ENCODE measurements around the gene DPPA5.
"Not testable (repeated sequence)": the region's sequence is repeated elsewhere in the genome, so short reads cannot be mapped to it uniquely, and the experiment has no call there.

The DPPA5 gene, protein sequence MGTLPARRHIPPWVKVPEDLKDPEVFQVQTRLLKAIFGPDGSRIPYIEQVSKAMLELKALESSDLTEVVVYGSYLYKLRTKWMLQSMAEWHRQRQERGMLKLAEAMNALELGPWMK

DNA sequence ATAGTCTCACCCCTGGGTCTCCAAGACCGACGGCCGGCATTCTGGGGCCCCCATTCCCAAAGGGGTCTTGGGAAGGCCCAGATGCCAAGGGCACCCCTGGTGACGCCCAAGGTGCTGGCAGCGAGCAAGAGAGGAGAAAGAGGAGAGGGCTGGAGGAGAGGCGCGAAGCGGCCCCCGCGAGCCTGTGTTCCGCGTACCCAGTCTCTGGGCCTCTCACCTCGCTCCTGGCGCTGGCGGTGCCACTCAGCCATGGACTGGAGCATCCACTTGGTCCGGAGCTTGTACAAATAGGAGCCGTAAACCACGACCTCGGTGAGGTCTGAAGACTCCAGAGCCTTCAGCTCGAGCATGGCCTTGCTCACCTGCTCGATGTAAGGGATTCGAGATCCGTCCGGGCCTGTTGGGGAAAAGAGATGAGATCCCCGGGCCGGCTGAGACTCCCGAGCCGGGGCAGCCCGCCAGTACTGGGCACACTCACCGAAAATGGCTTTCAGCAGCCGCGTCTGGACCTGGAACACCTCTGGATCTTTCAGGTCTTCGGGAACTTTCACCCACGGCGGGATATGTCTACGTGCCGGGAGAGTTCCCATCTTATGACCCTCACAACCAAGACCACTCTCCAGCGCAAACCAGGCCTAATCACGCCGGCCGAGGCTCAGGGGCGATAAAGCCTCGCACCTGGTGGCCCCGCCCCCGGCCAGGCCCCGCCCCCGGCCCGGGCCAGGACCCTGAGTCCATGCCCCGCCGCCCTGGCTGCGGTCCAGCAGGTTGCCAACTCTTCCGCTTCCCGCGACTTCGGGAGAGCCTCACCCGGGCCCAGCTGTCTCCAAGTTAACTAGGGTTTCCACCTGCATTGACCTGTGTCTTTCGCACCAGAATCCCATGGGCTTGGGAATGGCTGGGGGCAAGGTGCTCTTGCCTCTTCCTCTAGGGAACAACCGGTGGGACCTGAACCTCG, at the start of gene DPPA5:
TSS of gene DPPA5 (minus strand) at position 641 of the 958 bp plus-strand sequence. CDS start at position 590, 51 bp downstream.
- in situ Hi-C loops (cut with HindIII; ENCODE audit: low sequenced_read_pairs), result no loop called here

DNA sequence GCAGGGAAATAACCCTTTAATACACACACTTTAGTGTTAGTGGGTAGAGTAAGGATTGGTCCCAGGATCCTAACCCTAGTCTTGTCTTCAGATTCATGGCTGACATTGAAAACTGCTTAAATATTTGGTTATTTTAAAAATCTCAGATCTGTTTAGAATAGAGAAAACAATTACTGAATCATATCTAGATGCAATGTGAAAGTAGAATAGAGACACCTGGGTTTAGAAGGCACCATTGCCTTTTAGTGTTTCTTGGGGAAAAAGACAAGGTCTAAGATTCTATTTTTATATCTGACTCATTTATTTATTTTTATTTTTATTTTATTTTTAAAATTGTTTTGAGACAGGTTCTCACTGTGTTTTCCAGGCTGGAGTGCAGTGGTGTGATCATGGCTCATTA, 46.6 kb upstream of the DPPA5 start:
- in situ Hi-C loops (cut with HindIII; ENCODE audit: low sequenced_read_pairs), result no loop called here

DNA sequence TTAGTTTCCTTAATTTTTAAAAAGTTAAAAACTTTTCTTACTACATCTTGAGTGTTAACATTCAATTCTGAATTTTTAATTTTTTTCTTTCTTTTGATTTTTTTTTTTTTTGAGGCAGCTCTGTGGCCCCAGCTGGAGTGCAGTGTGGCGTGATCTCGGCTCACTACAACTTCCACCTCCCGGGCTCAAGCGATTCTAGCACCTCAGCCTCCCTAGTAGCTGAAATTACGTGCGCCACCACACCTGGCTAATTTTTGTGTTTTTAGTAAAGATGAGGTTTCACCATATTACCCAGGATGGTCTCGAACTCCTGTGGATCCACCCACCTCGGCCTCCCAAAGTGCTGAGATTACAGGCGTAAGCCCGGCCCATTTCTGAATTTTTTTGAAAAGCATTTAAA, 41.8 kb upstream of the DPPA5 start:
- in situ Hi-C loops (cut with HindIII; ENCODE audit: low sequenced_read_pairs), result no loop called here

DNA sequence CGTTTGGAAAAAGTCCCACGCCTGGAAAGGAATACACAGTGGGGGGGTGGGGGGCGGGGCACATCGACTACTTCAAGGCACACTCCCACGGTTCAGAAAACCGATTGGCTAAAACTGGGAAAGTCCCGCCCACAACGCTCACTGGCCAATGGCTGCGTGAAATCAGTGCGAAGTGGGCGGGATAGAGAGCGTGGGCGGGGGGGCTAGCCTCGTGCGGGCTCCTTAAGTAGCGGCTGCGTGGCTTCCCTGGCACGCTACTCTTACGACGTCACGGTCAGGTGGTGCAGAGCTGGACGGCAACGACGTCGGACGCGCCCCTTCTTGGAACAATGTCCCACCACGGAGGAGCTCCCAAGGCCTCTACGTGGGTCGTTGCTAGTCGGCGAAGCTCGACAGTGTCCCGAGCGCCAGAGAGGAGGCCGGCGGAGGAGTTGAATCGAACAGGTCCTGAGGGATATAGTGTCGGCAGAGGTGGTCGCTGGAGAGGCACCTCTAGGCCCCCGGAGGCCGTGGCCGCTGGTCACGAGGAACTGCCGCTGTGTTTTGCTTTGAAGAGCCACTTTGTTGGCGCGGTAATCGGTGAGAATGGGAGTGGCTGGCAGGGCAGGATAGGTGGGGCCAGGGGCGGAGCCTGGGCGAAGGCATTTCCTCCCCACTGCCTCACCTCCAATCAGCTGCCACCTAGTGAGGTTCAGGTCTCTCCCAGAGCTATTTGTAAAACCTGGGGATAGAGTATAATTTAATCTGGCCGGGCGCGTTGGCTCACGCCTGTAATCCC, 40.7 kb upstream of the DPPA5 start, which contains the start of gene DDX43:
TSS of gene DDX43 (plus strand) at position 252 of the 778 bp plus-strand sequence. CDS start at position 330, 78 bp downstream.
- in situ Hi-C loops (cut with HindIII; ENCODE audit: low sequenced_read_pairs), result no loop called here

DNA sequence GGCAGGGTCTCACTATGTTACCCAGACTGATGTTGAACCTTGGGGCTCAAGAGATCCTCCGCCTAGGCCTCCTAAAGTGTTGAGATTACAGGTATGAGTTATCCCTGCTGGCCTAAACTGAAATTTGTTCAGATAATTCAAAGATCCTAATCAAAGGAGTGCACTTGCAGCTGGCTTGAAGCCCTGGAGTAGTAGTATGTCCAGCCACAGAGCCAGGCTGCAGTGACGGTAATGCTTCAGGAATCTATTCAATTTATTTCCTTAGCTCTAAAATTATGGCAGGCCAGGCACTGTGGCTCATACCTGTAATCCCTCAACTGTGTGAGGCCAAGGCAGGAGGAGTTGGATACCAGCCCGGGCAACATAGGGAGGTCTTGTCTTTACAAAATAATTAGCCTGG, 39.2 kb upstream of the DPPA5 start:
- in situ Hi-C loops (cut with HindIII; ENCODE audit: low sequenced_read_pairs), result no loop called here

DNA sequence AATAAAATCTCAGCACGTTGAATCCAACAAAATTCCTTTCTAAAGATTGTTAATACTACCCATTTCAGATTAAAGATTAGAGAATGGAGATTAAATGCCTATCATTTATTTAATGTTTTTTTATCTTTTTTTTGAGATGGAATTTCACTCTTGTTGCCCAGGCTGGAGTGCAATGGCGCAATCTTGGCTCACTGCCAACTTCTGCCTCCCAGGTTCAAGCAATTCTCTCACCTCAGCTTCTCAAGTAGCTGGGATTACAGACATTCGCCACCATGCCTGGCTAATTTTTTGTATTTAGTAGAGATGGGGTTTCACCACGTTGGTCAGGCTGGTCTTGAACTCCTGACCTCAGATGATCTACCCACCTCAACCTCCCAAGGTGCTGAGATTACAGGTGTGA, 38.1 kb upstream of the DPPA5 start:
- in situ Hi-C loops (cut with HindIII; ENCODE audit: low sequenced_read_pairs), result not testable (repeated sequence)

DNA sequence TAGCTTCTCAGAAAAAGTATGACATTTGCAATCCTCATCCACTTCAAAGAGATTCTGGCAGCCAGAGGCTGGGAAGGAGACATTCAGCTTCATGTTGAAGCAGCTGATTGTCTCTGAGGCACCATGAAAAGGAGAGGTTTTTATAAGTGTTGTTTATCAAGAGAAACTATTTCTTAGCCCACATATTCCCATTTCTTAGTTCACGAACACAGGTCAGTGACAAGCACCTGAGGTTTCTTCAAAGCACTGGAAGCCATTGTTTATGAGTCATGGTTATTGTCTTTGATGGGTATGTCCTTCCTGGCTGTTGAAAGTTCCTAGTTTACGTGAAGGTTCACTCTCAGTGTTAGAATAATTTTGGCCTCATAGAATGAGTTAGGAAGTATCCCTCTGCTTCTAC, 37.6 kb upstream of the DPPA5 start:
- in situ Hi-C loops (cut with HindIII; ENCODE audit: low sequenced_read_pairs), result no loop called here

DNA sequence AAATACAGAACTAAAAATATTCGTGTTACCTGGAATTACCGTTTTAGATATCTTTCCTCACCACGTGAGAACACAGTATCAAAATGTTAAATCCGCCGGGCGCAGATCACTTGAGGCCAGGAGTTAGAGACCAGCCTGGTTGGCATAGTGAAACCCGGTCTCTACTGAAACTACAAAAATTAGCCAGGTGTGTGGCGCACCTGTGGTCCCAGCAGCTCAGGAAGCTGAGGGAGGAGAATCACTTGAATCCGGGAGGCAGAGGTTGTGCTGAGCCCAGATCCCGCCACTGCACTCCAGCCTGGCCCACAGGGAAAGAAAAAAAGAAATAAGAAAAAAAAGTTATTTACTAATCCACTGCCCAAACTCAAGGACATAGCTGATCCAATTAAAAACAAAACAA, 35.8 kb upstream of the DPPA5 start:
- in situ Hi-C loops (cut with HindIII; ENCODE audit: low sequenced_read_pairs), result no loop called here

DNA sequence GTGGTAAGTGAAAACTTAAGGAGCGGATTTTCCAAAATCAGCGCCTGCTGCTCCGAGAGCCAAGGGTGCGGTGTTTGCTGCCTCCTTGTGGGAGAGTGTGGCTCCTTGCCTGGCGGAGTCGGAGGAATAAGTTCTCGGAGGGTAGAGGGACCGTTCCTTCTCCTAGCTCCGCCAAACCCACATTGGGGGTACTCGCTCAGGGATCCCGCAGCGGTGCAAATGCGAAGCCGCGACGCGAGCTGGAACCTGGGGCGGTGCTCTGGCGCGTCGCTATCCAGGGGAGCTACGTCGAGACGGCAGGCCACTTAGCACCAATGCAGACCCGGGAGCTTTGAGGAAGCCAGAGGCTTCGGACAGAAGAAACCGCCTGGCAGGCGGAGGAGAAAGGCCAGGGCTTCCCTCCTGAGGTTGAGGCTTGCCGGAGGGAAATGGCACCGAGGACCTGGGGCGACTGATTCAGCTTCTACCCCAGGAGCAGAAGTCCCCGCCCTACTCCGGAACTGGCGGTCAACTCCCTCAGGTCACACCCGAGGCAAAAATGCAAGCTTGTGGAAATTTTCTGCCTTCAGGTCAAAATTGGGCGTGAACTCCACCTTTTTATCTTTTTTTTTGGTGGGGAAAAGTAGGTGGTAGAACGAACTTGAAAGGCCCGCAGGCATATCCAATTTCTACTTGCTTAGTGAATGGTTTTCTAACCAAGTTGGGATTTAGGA, 34.9 kb upstream of the DPPA5 start:
- in situ Hi-C loops (cut with HindIII; ENCODE audit: low sequenced_read_pairs), result no loop called here

DNA sequence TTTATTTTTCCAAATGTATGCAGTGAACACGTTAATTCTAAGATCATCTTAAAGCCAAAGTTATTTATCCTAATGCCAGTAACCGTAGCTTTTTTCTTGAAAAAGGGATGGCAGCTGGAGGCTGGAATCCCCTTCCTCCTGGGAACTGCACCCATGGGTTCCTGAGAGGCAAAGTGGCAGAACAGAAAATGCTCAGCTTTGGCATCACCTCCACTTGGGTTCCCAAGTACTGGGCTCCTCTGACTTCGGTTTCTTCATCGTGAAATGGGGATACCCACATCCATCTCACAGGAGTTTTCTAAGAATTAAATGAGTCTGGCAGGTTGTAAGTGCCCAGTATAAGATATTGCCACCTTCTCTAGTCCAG, 34.3 kb upstream of the DPPA5 start:
- in situ Hi-C loops (cut with HindIII; ENCODE audit: low sequenced_read_pairs), result no loop called here

DNA sequence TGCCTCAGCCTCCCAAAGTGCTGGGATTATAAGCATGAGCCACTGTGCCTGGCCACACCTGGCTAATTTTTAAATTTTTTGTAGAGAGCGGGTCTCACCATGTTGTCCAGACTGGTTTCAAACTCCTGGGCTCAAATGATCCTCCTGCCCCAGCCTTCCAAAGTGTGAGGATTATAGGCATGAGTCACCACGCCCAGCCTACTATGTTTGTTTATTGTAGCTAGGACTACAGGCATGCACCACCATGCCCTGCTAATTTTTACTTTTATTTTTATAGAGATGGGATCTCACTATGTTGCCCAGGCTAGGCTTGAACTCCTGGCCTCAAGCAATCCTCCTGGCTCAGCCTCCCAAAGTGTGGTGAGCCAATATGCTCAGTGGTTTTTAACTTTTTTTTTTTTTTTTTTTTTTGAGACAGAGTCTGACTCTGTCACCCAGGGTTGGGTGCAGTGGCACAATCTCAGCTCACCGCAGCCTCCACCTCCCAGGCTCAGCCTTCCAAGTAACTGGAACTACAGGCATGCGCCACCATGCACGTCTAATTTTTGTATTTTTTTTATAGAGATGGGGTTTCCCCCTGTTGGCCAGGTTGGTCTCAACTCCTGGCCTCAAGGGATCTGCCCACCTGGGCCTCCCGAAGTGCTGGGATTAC, 28.5 kb upstream of the DPPA5 start:
- in situ Hi-C loops (cut with HindIII; ENCODE audit: low sequenced_read_pairs), result no loop called here

DNA sequence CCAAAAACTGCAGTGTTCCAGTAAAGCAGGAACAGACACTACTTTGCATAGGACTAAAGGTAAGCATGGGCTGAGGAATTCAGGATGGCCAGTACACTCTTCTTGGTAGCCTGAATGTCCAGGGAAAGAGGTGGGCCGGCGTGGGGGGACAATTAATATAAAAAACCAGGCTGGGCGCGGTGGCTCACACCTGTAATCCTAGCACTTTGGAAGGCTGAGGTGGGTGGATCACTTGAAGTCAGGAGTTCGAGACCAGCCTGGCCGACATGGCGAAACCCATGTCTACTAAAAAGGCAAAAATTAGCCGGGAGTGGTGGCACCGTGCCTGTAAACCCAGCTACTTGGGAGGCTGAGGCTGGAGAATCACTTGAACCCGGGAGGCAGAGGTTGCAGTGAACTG, 27.5 kb upstream of the DPPA5 start:
- in situ Hi-C loops (cut with HindIII; ENCODE audit: low sequenced_read_pairs), result not testable (repeated sequence)

DNA sequence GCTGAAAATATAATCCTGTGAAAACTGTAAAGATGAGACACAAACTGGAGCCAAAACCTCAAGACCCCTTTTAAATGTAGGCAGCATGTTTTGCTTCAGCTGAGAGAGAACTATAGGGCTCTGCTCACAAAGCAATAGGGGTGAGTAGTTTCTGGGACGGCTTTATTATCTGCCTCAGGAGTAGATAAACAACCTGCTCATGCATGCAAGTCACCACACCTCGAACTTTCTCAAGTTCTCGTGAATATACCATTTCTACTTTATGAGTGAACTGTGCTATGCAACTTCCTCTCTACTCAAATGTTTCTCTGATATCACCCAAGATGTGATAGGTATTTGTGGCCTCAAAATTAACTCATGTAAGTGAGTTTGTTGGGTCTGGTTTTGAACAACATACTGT, 23.1 kb upstream of the DPPA5 start:
- in situ Hi-C loops (cut with HindIII; ENCODE audit: low sequenced_read_pairs), result no loop called here

DNA sequence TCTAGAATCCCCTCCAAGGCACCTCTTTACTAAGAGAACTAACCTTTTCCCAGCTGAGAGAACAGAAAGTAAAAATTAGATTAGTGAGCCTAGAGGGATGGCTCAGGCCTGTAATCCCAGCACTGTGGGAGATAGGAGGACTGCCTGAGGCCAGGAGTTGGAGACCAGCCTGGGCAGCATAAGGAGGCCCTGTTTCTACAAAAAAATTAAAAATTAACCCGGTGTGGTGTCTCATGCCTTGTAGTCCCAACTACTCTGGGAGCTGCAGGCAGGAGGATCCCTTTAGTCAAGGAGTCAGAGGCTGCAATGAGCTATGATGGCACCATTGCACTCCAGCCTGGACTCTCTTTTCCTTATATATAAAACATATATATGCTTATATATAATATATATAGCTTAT, 21.1 kb upstream of the DPPA5 start:
- in situ Hi-C loops (cut with HindIII; ENCODE audit: low sequenced_read_pairs), result no loop called here

DNA sequence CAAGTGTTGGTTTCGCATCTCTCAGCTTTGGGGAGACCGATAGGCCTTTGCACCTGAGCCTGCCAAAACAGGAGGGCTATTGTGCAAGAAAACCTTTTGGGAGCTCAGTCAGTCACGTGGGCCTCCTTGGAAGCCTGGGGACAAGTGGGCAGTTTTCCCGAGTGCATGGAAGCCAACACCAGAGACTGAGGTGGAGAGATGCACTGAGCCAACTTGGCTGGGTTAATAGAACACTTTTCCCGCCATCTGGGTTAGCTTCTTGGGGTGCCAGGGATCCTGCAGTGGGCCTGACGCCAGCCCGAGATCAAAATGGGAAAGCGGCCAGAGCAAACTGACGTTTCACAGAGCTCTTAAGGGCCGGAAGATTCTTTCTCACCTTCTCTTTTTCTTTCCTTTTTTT, 18.4 kb upstream of the DPPA5 start:
- in situ Hi-C loops (cut with HindIII; ENCODE audit: low sequenced_read_pairs), result no loop called here

DNA sequence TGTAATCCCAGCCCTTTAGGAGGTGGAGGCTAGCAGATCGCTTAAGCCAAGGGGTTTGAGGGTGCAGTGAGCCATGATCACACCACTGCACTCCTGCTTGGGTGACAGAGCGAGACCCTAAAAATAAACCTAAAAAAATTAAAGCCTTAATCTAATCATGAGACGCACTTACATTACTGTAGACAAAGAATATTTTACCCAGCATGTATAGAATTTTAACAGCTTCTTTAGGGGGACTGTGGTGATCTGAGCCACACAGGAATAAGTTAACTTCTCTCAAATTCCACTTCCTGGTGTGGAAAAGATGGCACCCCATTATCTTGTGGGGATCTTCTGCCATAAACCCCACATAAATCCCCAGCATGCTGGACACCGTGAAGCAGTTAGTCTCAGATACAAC, 17.9 kb upstream of the DPPA5 start:
- in situ Hi-C loops (cut with HindIII; ENCODE audit: low sequenced_read_pairs), result no loop called here

DNA sequence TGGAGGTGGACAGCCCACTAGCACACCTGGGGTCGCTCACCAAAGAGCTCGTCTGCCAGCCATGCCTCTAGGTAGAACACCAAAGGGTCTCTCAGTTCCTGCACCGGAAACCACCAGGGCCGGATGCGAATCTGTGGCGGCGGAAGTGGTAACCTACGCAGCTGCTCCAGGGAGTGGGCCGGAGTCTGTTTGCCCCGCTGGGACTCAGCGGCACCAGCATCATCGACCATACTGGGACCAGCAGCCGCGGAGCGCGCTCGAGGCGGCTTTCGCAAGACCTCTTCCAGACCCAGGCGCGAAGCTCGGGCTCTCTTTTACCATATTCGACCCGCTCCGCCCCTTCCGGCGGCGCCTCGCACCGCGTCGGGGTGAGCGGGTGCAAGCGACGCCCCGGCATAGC, 15.5 kb upstream of the DPPA5 start, which contains the start of gene OOEP:
TSS of gene OOEP (minus strand) at position 335 of the 400 bp plus-strand sequence. CDS start at position 230, 105 bp downstream.
- in situ Hi-C loops (cut with HindIII; ENCODE audit: low sequenced_read_pairs), result no loop called here

DNA sequence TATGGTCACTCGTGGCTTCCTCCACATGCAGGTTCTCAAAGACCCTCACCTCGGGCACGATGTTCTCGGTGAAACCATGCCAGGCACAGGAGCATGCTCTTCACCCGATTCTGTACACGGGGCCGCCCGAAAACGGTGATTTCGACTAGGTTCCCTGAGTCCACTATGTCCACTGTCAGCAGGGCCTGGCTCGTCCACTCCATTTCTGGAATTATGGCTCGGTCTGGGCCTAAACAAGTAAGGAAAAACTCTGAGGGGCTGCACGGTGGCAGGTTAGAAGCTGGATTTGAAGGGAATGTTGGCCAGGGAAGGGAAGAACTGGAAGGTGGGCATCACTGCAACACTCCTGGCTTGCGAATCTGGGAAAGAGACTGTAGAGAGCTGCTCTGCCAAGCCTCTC, 15.1 kb upstream of the DPPA5 start:
- in situ Hi-C loops (cut with HindIII; ENCODE audit: low sequenced_read_pairs), result no loop called here

DNA sequence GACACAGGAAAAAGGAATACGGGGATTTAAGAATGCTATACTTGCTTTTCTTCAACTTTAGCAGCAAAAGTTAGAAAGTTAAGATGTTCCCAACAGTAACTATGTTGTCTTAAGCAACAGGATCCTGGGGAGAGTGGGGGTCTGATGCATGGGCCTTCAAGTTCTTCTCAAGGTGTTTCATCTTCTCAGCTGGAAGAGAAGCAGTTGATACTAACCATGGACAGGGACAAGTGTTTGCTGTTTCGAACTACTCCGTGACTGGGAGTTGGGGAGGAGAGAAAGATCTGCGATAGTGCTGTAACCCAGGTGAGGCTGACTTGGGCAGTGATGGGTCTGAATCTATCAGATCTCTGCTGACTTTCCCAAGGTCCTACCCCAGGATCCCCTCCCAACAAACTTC, 14.6 kb upstream of the DPPA5 start:
- in situ Hi-C loops (cut with HindIII; ENCODE audit: low sequenced_read_pairs), result no loop called here

DNA sequence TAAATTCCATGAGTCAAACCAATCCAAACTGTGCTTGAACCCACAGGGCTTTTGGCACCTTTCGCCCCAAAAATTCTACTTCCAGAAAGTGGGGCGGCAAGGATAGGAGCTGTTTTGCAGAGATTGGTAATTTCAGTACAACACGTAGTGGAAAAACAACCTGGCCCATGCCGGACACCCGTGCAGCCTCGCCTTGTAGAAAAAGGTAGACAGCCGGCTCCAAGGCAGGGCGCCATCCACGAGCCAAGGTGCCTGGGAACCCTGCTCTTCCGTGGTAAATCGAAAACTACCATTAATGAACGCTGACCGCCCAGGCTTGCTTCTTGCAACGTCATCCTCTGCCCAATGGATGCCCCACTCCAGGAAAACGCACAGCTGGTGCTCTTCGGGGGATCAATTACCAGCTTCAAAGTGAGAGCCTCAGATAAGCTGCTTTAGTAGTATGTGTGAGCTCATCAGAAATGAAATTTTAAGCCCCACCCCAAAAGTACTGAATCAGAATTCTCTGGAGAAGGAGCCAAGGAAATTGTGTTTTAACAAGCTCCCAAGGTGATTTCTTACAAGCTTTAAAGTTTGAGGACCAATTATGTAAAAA, 13.8 kb upstream of the DPPA5 start:
- in situ Hi-C loops (cut with HindIII; ENCODE audit: low sequenced_read_pairs), result no loop called here

All from DLD1 (cell line).